Omental fat pad (tissue), 4 donors: Measurements from ENCODE around the gene IFT172. TPM values are rescaled to one million over a fixed set of nuclear protein-coding genes. Genes with fewer than 3 reads are reported as not detected.
"Not testable (repeated sequence)": the region's sequence is repeated elsewhere in the genome, so short reads cannot be mapped to it uniquely, and the experiment has no call there.

Experiments
- ATAC-seq: fragments of 150-250 bp; one replicate; pipeline ENCODE4 v1.9.1; 2016; ENCODE audit warnings: mild to moderate bottlenecking, moderate library complexity; ENCODE audit not compliant: low FRiP score
- DNase-seq: peaks from one replicate; pipeline ENCODE4 v3.0.0-alpha.2; 2019; ENCODE audit warnings: low spot score
- total RNA-seq, 4 donors: library from RNA; depleted of rRNA; stranded (reverse); fragments of >200 nt; gene quantifications; one replicate each; pipeline ENCODE4 v1.1.0, GENCODE V29; 2016
- TF ChIP-seq, protein P1 (sequence below), 3 donors: fragments of 450-650 bp; IDR thresholded peaks; one replicate each; pipeline ENCODE4 v1.5.1; 2016 to 2017; ENCODE audit warnings: antibody characterized with exemption in 3 of 3, mild to moderate bottlenecking in 3 of 3, moderate library complexity in 2 of 3

The IFT172 gene
- total RNA-seq, 4 donors from 2014 or later: 13.6 to 40.5 (median 32.4) TPM

DNA sequence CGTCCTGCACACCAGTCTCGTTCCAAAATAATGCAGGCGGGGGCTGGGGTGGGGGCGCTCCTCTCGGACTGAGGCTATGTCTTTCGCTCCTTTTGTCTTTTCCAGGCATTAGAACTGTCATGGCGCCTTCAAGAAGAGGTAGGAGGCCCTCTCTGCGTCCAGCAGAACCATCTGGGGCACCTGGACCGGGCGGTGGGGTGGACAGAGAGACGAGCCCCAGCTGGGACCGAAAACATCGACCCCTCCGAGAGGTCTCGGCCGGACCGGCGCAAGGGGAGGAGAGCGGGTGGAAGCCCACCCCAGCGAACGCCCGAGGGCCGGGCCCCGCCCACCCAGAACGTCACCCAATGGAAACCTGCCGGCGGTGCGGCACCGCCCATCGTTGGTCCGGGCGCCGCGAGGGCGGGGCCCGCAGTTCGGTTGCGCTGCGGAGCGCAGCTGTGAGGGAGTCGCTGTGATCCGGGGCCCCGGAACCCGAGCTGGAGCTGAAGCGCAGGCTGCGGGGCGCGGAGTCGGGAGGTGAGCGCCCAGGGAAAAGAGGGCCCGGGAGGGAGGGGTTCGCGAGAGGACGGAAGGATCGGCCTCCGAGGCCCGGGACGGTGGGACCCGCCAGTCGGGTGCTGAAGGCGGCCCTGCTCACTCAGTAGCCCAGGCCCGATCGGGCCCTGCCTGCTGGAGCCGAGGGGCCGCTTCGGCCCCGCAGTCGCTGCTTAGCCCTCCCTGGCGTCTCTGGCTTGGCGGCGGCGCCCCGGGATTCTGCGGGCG, 61.1 kb downstream of the IFT172 start, which contains the start of gene NRBP1:
NRBP1 (plus strand) TSS at position 419 of the 765 bp plus-strand sequence. CDS start 4,643 bp downstream, outside the sequence.
- peak; percentile 73 for DNase-seq
- peak; percentile 94 for ATAC-seq
- TF ChIP-seq, protein P1, sequence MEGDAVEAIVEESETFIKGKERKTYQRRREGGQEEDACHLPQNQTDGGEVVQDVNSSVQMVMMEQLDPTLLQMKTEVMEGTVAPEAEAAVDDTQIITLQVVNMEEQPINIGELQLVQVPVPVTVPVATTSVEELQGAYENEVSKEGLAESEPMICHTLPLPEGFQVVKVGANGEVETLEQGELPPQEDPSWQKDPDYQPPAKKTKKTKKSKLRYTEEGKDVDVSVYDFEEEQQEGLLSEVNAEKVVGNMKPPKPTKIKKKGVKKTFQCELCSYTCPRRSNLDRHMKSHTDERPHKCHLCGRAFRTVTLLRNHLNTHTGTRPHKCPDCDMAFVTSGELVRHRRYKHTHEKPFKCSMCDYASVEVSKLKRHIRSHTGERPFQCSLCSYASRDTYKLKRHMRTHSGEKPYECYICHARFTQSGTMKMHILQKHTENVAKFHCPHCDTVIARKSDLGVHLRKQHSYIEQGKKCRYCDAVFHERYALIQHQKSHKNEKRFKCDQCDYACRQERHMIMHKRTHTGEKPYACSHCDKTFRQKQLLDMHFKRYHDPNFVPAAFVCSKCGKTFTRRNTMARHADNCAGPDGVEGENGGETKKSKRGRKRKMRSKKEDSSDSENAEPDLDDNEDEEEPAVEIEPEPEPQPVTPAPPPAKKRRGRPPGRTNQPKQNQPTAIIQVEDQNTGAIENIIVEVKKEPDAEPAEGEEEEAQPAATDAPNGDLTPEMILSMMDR (IDR thresholded peaks at IDR 0.05): no peak

DNA sequence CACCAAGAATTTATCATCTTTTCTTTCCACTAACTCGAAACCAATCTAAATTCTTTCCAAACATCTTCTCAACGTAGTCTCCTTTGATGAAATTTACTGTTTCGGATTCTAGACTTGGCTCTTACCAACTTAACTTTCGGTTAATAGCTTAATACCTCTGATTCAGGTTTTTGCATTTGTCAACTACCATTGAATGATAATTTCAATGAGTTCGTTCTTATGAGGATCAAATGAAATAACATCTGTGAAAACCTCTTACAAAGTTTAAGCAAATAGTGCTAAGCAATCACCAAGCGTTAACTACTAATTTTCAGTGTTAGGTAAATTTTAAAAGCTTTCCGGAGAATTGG, 61.7 kb downstream of the IFT172 start:
- ATAC-seq (no peak), DNase-seq (no peak)
- TF ChIP-seq, protein P1 (IDR thresholded peaks at IDR 0.05): no peak

DNA sequence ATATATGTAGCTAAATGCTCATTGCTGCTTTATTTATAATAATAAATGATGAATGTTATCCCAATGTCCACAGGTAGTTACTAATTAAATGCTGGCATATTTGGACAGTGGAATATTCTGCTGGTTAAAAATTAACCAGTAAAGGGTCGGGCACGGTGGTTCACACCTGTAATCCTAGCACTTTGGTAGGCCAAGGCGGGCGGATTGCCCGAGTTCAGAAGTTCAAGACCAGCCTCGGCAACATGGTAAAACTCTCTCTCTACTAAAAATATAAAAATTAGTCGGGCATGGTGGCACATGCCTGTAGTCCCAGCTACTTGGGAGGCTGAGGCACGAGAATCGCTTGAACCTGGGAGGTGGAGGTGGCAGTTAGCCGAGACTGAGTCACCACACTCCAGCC, 64.5 kb downstream of the IFT172 start:
- DNase-seq, ATAC-seq: not testable (repeated sequence)

DNA sequence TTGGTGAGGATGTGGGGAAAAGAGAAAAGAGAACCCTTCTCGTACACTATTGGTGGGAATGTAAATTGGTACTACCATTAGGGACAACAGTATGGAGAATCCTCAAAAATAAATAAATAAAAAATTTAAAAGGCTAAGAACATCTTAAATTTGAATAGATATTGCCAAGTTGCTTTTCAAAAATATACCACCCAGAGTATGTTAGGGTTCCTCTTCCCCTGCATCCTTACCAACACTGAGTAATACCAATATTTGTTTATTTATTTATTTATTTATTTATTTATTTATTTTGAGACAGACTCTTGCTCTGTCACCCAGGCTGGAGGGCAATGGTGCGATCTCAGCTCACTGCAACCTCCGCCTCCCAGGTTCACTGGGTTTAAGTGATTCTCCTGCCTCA, 66.6 kb downstream of the IFT172 start:
- TF ChIP-seq, protein P1 (IDR thresholded peaks at IDR 0.05): no peak
- no peak for DNase-seq
- no peak for ATAC-seq

DNA sequence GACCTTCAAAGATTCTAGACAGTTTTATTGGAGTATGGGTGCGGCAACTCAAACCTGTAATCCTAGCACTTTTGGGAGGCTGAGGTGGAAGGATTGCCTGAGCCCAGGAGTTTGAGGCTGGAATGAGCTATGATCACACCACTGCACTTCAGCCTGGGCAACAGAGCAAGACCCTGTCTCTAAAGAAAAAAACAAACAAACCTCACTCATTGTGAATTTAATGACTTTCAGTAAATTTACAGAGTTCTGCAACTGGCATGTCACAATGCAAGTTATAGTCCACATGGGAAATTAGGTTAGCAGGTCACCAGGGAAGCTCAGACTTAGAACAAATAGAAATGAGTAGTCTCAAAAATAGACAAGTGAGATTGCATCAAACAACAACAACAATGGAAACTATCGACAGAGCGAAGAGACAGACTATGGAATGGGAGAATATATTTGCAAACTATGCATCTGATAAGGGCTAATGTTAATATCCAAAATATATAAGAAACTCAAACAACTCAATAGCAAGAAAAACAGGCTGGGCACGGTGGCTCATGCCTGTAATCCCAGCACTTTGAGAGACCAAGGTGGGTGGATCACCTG, 67.8 kb downstream of the IFT172 start:
- no peak for DNase-seq
- TF ChIP-seq, protein P1 (IDR thresholded peaks at IDR 0.05): no peak
- ATAC-seq: no peak

DNA sequence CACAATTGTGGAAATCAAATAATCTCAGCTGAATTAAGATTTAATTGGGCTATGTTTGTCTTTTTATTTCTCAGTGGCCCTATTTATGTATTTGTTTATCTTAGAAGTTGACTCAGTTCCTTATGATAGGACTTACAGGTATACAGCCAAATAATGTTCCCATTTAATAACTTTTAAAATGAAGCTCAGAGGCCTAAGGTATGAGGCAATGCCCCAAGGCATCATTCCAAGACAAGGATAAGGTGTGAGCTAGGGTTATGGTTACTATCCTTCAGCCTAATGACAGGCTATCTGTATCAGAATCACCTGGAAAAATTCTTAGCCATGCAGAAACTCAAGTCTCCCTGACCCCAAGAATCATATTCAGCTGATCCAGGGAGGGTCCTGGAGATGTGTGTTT, 68.5 kb downstream of the IFT172 start:
- TF ChIP-seq, protein P1 (IDR thresholded peaks at IDR 0.05): no peak
- no peak for ATAC-seq
- no peak for DNase-seq

DNA sequence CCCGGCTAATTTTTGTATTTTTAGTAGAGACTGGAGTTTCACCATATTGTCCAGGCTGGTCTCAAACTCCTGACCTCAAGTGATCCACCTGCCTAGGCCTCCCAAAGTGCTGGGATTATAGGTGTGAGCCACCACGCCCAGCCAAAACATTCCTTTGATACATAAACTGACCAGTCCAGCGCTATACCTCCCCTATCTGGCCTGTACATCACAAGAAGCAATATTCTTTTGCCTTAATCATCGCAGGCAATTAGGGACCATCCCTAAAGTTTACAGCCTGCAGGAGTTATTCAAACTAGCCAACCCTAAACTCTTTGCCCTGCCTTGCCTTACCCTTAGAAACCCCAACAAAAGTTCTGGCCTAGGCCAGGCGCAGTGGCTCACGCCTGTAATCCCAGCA, 73.4 kb downstream of the IFT172 start:
- TF ChIP-seq, protein P1 (IDR thresholded peaks at IDR 0.05): no peak
- ATAC-seq (no peak), DNase-seq (no peak)
